HS-27A (cell line): Measurements from ENCODE around the gene NOS1AP.

ENCODE experiments used
- DNase-seq: peaks from one replicate; pipeline ENCODE4 v3.0.0-alpha.2; 2012; ENCODE audit warnings: low read depth, missing footprints

NOS1AP gene

GRCh38 chr1:162138599-162139181 lies 69.2 kb downstream of the NOS1AP start:
- no peak for DNase-seq

- no peak for DNase-seq
Observed at GRCh38 chr1:162139211-162139610, 69.7 kb downstream of the NOS1AP start.

- no peak for DNase-seq
Observed at GRCh38 chr1:162141281-162142054, 72.0 kb downstream of the NOS1AP start.

GRCh38 chr1:162142968-162143367 lies 73.5 kb downstream of the NOS1AP start:
- DNase-seq, result no peak

GRCh38 chr1:162144268-162144667 lies 74.8 kb downstream of the NOS1AP start:
- no peak for DNase-seq

- DNase-seq, result no peak
Observed at GRCh38 chr1:162144853-162145252, 75.4 kb downstream of the NOS1AP start.

- no peak for DNase-seq
Observed at GRCh38 chr1:162145280-162145965, 75.9 kb downstream of the NOS1AP start.

- DNase-seq, result no peak
Observed at GRCh38 chr1:162145966-162146696, 76.6 kb downstream of the NOS1AP start.

- no peak for DNase-seq
Observed at GRCh38 chr1:162147760-162148159, 78.3 kb downstream of the NOS1AP start.

- no peak for DNase-seq
Observed at GRCh38 chr1:162150112-162150511, 80.6 kb downstream of the NOS1AP start.

- no peak for DNase-seq
Observed at GRCh38 chr1:162151900-162152829, 82.7 kb downstream of the NOS1AP start.

GRCh38 chr1:162153374-162153773 lies 83.9 kb downstream of the NOS1AP start:
- DNase-seq, result no peak

- no peak for DNase-seq
Observed at GRCh38 chr1:162157469-162157868, 88.0 kb downstream of the NOS1AP start.

GRCh38 chr1:162158624-162159271 lies 89.3 kb downstream of the NOS1AP start:
- no peak for DNase-seq

GRCh38 chr1:162159515-162159914 lies 90.0 kb downstream of the NOS1AP start:
- no peak for DNase-seq

- DNase-seq, result no peak
Observed at GRCh38 chr1:162161916-162162550, 92.5 kb downstream of the NOS1AP start.

- DNase-seq, result no peak
Observed at GRCh38 chr1:162165528-162165927, 96.0 kb downstream of the NOS1AP start.

GRCh38 chr1:162166917-162167615 lies 97.6 kb downstream of the NOS1AP start:
- no peak for DNase-seq

GRCh38 chr1:162168261-162168660 lies 98.8 kb downstream of the NOS1AP start:
- no peak for DNase-seq
